Esophagus muscularis mucosa (tissue), 3 donors: ENCODE results near the gene LPCAT2.

Experiments
- CTCF ChIP-seq, 3 experiments: fragments of 200-600 bp in 2 of 3; fragments of 450-650 bp in 1 of 3; sonication (generic) in 2 of 3; IDR thresholded peaks; one replicate each; pipeline ENCODE4 v1.5.1; 2017 to 2019; ENCODE audit warnings: antibody characterized with exemption in 3 of 3, mild to moderate bottlenecking in 2 of 3, moderate library complexity in 1 of 3
- POLR2A ChIP-seq: fragments of 450-650 bp; IDR thresholded peaks from one replicate; pipeline ENCODE4 v1.6.1; 2017; ENCODE audit warnings: antibody characterized with exemption, moderate library complexity, mild to moderate bottlenecking, low read depth

- TF ChIP-seq POLR2A (no peak), CTCF (IDR thresholded peaks at IDR 0.05) (no peak)
Observed at GRCh38 chr16:55540221-55540620, 31.3 kb downstream of the LPCAT2 start.
